RKO (cell line): Measurements from ENCODE around the gene IQSEC3.
"Not testable (repeated sequence)": the region's sequence is repeated elsewhere in the genome, so short reads cannot be mapped to it uniquely, and the experiment has no call there.

ENCODE experiments used
- DNase-seq: peaks from one replicate; pipeline ENCODE4 v3.0.0-alpha.2; 2016; ENCODE audit warnings: low spot score

IQSEC3 gene

GRCh38 chr12:177980-178828 is 111.6 kb downstream of the IQSEC3 start:
- DNase-seq, result no peak

- no peak for DNase-seq
Measured at GRCh38 chr12:178829-179109, 112.2 kb downstream of the IQSEC3 start.

- DNase-seq, result no peak
Measured at GRCh38 chr12:179131-179884, 112.7 kb downstream of the IQSEC3 start.

- DNase-seq, result no peak
Measured at GRCh38 chr12:179885-180284, 113.3 kb downstream of the IQSEC3 start.

GRCh38 chr12:180445-180844 is 113.9 kb downstream of the IQSEC3 start:
- DNase-seq, result no peak

GRCh38 chr12:181921-182320 is 115.4 kb downstream of the IQSEC3 start:
- DNase-seq, result no peak

GRCh38 chr12:182381-182892 is 115.9 kb downstream of the IQSEC3 start:
- DNase-seq, result peak; percentile 80

- DNase-seq, result no peak
Measured at GRCh38 chr12:184811-185575, 118.4 kb downstream of the IQSEC3 start.

- DNase-seq, result no peak
Measured at GRCh38 chr12:185576-185955, 119.0 kb downstream of the IQSEC3 start.

- DNase-seq, result no peak
Measured at GRCh38 chr12:186006-186625, 119.5 kb downstream of the IQSEC3 start.

- DNase-seq, result not testable (repeated sequence)
Measured at GRCh38 chr12:187986-188909, 121.7 kb downstream of the IQSEC3 start.

GRCh38 chr12:188910-189621 is 122.5 kb downstream of the IQSEC3 start:
- DNase-seq, result no peak

- no peak for DNase-seq
Measured at GRCh38 chr12:189622-189962, 123.0 kb downstream of the IQSEC3 start.

GRCh38 chr12:190881-191280 is 124.3 kb downstream of the IQSEC3 start:
- DNase-seq, result no peak

GRCh38 chr12:191541-191940 is 125.0 kb downstream of the IQSEC3 start:
- no peak for DNase-seq

GRCh38 chr12:193261-193660 is 126.7 kb downstream of the IQSEC3 start:
- no peak for DNase-seq

- DNase-seq, result no peak
Measured at GRCh38 chr12:194276-194675, 127.7 kb downstream of the IQSEC3 start.

GRCh38 chr12:195156-195555 is 128.6 kb downstream of the IQSEC3 start:
- no peak for DNase-seq

GRCh38 chr12:195951-196350 is 129.4 kb downstream of the IQSEC3 start:
- DNase-seq, result no peak

- DNase-seq, result no peak
Measured at GRCh38 chr12:196436-196835, 129.9 kb downstream of the IQSEC3 start.

GRCh38 chr12:197347-197746 is 130.8 kb downstream of the IQSEC3 start:
- DNase-seq, result no peak
